Natural killer cell (primary cell): Measurements from ENCODE around the gene ZCCHC14. TPM values are rescaled to one million over a fixed set of nuclear protein-coding genes. Genes with fewer than 3 reads are reported as not detected.

ENCODE experiments used
- ATAC-seq, 3 donors: fragments of 150-1000 bp in 2 of 3; fragments of 200-7000 bp in 1 of 3; cut with Tn5 transposase; 1 replicate in 1 of 3; 2 replicates in 2 of 3; pipeline ENCODE4 v1.10.0; 2021; ENCODE audit warnings: mild to moderate bottlenecking in 2 of 3, moderate library complexity in 2 of 3
- DNase-seq, 2 donors: peaks; one replicate each; pipeline versions ENCODE4 v3.0.0 to v3.0.0-alpha.2; 2013 to 2021; ENCODE audit warnings: mixed read lengths in 1 of 2
- H3K27ac ChIP-seq: one replicate; pipeline ENCODE4 v1.5.1; 2013; ENCODE audit warnings: mild to moderate bottlenecking, low read length
- H3K27me3 ChIP-seq: one replicate; pipeline ENCODE4 v1.6.1; 2013; ENCODE audit warnings: low read length; ENCODE audit not compliant: control insufficient read depth, insufficient read depth
- H3K36me3 ChIP-seq: one replicate; pipeline ENCODE4 v1.6.1; 2013; ENCODE audit warnings: low read length; ENCODE audit not compliant: control insufficient read depth, insufficient read depth
- H3K4me1 ChIP-seq: one replicate; pipeline ENCODE4 v1.6.1; 2013; ENCODE audit warnings: low read length; ENCODE audit not compliant: control insufficient read depth, insufficient read depth
- H3K4me3 ChIP-seq: one replicate; pipeline ENCODE4 v1.5.1; 2013; ENCODE audit warnings: low read length
- H3K9me3 ChIP-seq: one replicate; pipeline ENCODE4 v1.6.1; 2013; ENCODE audit warnings: low read length; ENCODE audit not compliant: control insufficient read depth, insufficient read depth
- H3K27ac Mint-ChIP-seq, 2 donors: one replicate each; pipeline ENCODE4 v1.8.0; 2022; ENCODE audit warnings: mild to moderate bottlenecking in 2 of 2, mixed read lengths in 2 of 2, moderate library complexity in 1 of 2
- H3K27me3 Mint-ChIP-seq, 2 donors: one replicate each; pipeline ENCODE4 v1.8.0; 2022; ENCODE audit warnings: low read depth in 2 of 2, mixed read lengths in 2 of 2
- H3K36me3 Mint-ChIP-seq: one replicate; pipeline ENCODE4 v1.8.0; 2022; ENCODE audit warnings: mixed read lengths
- H3K4me1 Mint-ChIP-seq, 2 donors: one replicate each; pipeline ENCODE4 v1.8.0; 2022; ENCODE audit warnings: mixed read lengths in 2 of 2
- H3K4me3 Mint-ChIP-seq: one replicate; pipeline ENCODE4 v1.8.0; 2022; ENCODE audit warnings: mild to moderate bottlenecking, moderate library complexity, mixed read lengths
- H3K9me3 Mint-ChIP-seq, 2 donors: one replicate each; pipeline ENCODE4 v1.8.0; 2022; ENCODE audit warnings: mixed read lengths in 2 of 2
- WGBS: methylation state at CpG from one replicate; pipeline ENCODE4 v1.1.7; 2013; ENCODE audit warnings: missing lambda C conversion rate; ENCODE audit not compliant: insufficient coverage; 5-methylcytosine and 5-hydroxymethylcytosine counted together
- intact Hi-C: fragments of 100-400 bp; cut with micrococcal nuclease; formaldehyde crosslinking; loops from one replicate; pipeline ENCODE4 v1.14.2; 2022
- total RNA-seq, 4 donors: library from RNA; stranded (reverse); fragments of 120-200 nt in 1 of 4; gene quantifications; one replicate each; pipeline versions ENCODE4 v1.2.3 to v1.2.4, GENCODE V29; 2013 to 2022
- TF ChIP-seq, protein P1 (sequence below): fragments of 200-600 bp; IDR thresholded peaks from one replicate; pipeline ENCODE4 v1.8.0; 2022; ENCODE audit warnings: antibody characterized with exemption

Gene ZCCHC14
- total RNA-seq, 3 donors from 2014 or later (not counting 1 experiment from before 2014, with no cell fraction given) = 12.2 to 20.9 (median 19.2) TPM

DNA sequence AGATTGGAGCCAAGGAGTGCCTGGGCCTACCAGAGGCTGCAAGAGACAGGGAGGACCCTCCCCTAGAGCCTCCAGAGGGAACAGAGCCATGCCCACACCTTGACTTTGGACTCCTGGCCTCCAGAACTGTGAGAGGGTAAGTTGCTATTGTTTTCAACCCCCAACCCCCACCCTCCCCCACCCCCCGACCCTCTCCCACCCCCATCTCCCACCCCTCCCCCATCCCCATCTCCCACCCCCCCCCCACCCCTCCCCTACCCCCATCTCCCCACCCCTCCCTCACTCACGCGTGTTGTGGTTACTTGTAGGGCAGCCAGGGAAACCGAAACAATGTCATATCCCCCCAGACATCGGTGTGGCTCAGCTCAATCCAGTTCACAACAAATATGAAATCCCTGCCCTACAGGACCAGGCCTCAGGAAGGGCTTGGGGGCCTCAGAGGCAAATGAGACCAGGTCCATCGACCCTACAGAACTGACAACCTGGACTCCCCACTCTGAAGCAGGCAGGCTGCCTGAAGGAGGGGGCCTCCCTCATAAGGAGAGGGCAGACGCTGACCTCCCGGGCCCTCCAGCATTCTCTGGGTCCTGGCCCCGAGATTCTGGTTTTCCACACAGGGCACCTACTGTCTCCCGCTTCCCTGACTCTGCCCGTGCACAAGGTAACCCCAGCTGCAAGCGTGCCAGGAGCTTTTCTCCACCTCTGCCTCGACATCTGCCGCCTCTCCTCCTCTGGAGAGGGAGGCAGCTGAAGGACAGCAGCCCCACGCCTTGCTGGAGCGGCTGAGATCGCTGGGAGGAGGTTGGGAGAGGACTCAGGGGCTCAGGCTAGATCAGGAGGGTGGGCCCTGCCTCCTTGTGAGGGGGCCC, 3.0 kb upstream of the ZCCHC14 start:
- H3K36me3 ChIP-seq = no peaks in the 10 kb centered on the region
- WGBS = 31% methylated on average over 16 of the region's 17 CpGs
- peaks cover 56% of the 10 kb centered on the region for H3K4me1 ChIP-seq
- no peaks in the 10 kb centered on the region for H3K27me3 ChIP-seq
- H3K4me3 ChIP-seq = no peak overlapping the region
- Mint-ChIP-seq H3K27me3 (no peaks in the 10 kb centered on the region), H3K9me3 (no peaks in the 10 kb centered on the region), H3K4me1 (peaks cover 27 to 56% of the 10 kb centered on the region in 2 donors), H3K4me3 (peak overlapping the region; percentile 85), H3K27ac (peak overlapping the region; percentile 71 to 83), H3K36me3 (no peaks in the 10 kb centered on the region)
- no peaks in the 10 kb centered on the region for H3K9me3 ChIP-seq
- intact Hi-C loops = loop anchor here (5.0 to 10.0 kb wide), 4 partner anchors 101 to 486 kb away; partner anchors contain the start of genes KLHDC4 and MAP1LC3B
- TF ChIP-seq, protein P1, sequence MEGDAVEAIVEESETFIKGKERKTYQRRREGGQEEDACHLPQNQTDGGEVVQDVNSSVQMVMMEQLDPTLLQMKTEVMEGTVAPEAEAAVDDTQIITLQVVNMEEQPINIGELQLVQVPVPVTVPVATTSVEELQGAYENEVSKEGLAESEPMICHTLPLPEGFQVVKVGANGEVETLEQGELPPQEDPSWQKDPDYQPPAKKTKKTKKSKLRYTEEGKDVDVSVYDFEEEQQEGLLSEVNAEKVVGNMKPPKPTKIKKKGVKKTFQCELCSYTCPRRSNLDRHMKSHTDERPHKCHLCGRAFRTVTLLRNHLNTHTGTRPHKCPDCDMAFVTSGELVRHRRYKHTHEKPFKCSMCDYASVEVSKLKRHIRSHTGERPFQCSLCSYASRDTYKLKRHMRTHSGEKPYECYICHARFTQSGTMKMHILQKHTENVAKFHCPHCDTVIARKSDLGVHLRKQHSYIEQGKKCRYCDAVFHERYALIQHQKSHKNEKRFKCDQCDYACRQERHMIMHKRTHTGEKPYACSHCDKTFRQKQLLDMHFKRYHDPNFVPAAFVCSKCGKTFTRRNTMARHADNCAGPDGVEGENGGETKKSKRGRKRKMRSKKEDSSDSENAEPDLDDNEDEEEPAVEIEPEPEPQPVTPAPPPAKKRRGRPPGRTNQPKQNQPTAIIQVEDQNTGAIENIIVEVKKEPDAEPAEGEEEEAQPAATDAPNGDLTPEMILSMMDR = no peak
- no peak for ATAC-seq
- no peak for DNase-seq
- H3K27ac ChIP-seq = peak overlapping the region; percentile 50

DNA sequence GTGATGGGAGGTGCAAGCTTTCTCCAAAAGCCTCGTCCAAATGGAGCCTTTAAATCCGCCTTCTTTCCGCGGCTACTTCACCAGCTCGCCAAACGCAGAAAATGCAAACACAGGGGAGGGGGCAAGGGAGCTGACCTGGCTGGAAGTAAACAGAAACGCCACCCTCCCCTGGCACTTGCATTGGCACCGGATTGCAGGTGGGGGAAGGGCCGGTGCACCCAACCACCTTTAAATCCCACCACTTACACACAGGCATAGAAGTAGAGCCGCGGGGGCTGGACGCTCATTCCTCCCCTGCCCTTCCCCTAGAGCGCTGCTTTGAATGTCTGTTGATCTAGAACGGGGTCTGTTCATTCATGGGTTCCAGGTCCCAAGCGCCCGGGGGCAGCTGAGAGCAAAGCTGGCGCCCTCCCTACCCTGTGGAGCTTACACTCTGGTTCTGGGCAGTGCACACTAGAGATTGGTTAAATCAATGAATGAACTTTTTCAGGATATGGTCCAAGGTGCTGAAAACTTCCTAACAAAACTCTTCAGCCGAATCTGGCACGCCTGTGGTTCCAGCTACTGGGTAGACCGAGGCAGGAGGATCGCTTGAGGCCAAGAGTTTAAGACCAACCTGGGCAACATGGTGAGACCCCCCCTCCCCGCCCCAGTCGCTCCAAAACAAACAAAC, 920 bp upstream of the ZCCHC14 start:
- Mint-ChIP-seq H3K27me3 (no peaks in the 10 kb centered on the region), H3K36me3 (no peaks in the 10 kb centered on the region), H3K4me3 (peak overlapping the region; percentile 90), H3K4me1 (peaks cover 45 to 76% of the 10 kb centered on the region in 2 donors), H3K27ac (peak overlapping the region; percentile 82 to 87), H3K9me3 (no peaks in the 10 kb centered on the region)
- WGBS = 47% methylated on average over 20 of the region's 23 CpGs
- DNase-seq (no peak), ATAC-seq (no peak)
- TF ChIP-seq, protein P1 = no peak
- no peaks in the 10 kb centered on the region for H3K27me3 ChIP-seq
- intact Hi-C loops = loop anchor here (10.0 kb wide), 3 partner anchors 99 to 361 kb away; partner anchors contain the start of genes KLHDC4 and MAP1LC3B
- no peak overlapping the region for H3K27ac ChIP-seq
- no peaks in the 10 kb centered on the region for H3K36me3 ChIP-seq
- peaks cover 62% of the 10 kb centered on the region for H3K4me1 ChIP-seq
- peak overlapping the region; percentile 65 for H3K4me3 ChIP-seq
- no peaks in the 10 kb centered on the region for H3K9me3 ChIP-seq

DNA sequence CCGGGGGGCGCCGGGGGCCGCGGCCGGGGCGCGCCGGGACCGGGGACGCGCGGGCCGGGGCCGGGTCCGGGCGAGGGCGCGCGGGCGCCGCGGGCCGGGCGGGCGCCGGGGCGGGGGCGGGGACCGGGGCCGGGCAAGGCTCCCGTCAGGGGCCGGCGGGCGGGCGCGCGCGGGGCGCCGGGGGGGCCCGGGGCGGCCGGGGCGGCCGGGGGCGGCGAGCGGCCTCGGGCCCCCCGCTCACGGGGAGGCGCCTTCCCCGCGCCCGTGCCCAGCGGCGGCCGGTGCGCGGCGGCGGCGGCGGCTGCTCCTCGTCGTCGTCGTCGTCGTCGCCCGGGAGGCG, 563 bp downstream of the ZCCHC14 start:
- intact Hi-C loops = loop anchor here (10.0 kb wide), 3 partner anchors 97 to 363 kb away; partner anchors contain the start of genes KLHDC4 and MAP1LC3B
- no peaks in the 10 kb centered on the region for H3K9me3 ChIP-seq
- Mint-ChIP-seq H3K4me1 (peaks cover 49 to 76% of the 10 kb centered on the region in 2 donors), H3K27ac (no peak overlapping the region), H3K9me3 (no peaks in the 10 kb centered on the region), H3K36me3 (no peaks in the 10 kb centered on the region), H3K4me3 (no peak overlapping the region), H3K27me3 (no peaks in the 10 kb centered on the region)
- no peaks in the 10 kb centered on the region for H3K36me3 ChIP-seq
- DNase-seq = no peak
- TF ChIP-seq, protein P1 = no peak
- no peak overlapping the region for H3K4me3 ChIP-seq
- 0% methylated on average over 74 of the region's 74 CpGs for WGBS
- H3K27me3 ChIP-seq = no peaks in the 10 kb centered on the region
- no peak overlapping the region for H3K27ac ChIP-seq
- ATAC-seq = no peak
- H3K4me1 ChIP-seq = peaks cover 59% of the 10 kb centered on the region
